ENCODE measurements around the gene PDZD2. TPM values are rescaled to one million over a fixed set of nuclear protein-coding genes. Genes with fewer than 3 reads are reported as not detected.

Gene PDZD2
- total RNA-seq, 1 donor from 2014 or later = 2.6 TPM

GRCh38 chr5:31741496-31741895 is 102.6 kb downstream of the PDZD2 start:
- H3K36me3 ChIP-seq (ENCODE audit: control insufficient read depth in 3 of 3, insufficient read depth in 3 of 3, low read length in 3 of 3) = no peaks in the 10 kb centered on the region
- peak overlapping the region in 1 of 3 donors; percentile 22 for H3K9ac ChIP-seq (ENCODE audit: low read depth in 1 of 3, low read length in 3 of 3)
- H3K27ac ChIP-seq (ENCODE audit: low read depth, low read length) = no peak overlapping the region
- H3K4me3 ChIP-seq (ENCODE audit: low read length in 3 of 3) = no peak overlapping the region
- peaks cover 0 to 9% (median 0%) of the 10 kb centered on the region in 3 donors for H3K4me1 ChIP-seq (ENCODE audit: control insufficient read depth in 3 of 3, insufficient read depth in 3 of 3, low read length in 3 of 3)
- H3K27me3 ChIP-seq (ENCODE audit: control insufficient read depth in 3 of 3, insufficient read depth in 3 of 3, low read length in 3 of 3) = no peaks in the 10 kb centered on the region
- no peaks in the 10 kb centered on the region for H3K9me3 ChIP-seq (ENCODE audit: control insufficient read depth in 3 of 3, low read length in 3 of 3)

GRCh38 chr5:31743678-31744077 is 104.7 kb downstream of the PDZD2 start:
- Histone ChIP-seq H3K36me3 (ENCODE audit: control insufficient read depth in 3 of 3, insufficient read depth in 3 of 3, low read length in 3 of 3) (no peaks in the 10 kb centered on the region), H3K4me3 (ENCODE audit: low read length in 3 of 3) (no peak overlapping the region), H3K9ac (ENCODE audit: low read depth in 1 of 3, low read length in 3 of 3) (no peak overlapping the region), H3K27me3 (ENCODE audit: control insufficient read depth in 3 of 3, insufficient read depth in 3 of 3, low read length in 3 of 3) (no peaks in the 10 kb centered on the region), H3K4me1 (ENCODE audit: control insufficient read depth in 3 of 3, insufficient read depth in 3 of 3, low read length in 3 of 3) (peaks cover 0 to 8% (median 0%) of the 10 kb centered on the region in 3 donors), H3K27ac (ENCODE audit: low read depth, low read length) (no peak overlapping the region), H3K9me3 (ENCODE audit: control insufficient read depth in 3 of 3, low read length in 3 of 3) (no peaks in the 10 kb centered on the region)

- H3K9ac ChIP-seq (ENCODE audit: low read depth in 1 of 3, low read length in 3 of 3) = no peak overlapping the region
- no peaks in the 10 kb centered on the region for H3K9me3 ChIP-seq (ENCODE audit: control insufficient read depth in 3 of 3, low read length in 3 of 3)
- H3K4me1 ChIP-seq (ENCODE audit: control insufficient read depth in 3 of 3, insufficient read depth in 3 of 3, low read length in 3 of 3) = peaks cover 0 to 6% (median 0%) of the 10 kb centered on the region in 3 donors
Measured at GRCh38 chr5:31748458-31749172, 109.7 kb downstream of the PDZD2 start.

GRCh38 chr5:31750215-31750614 is 111.3 kb downstream of the PDZD2 start:
- H3K27me3 ChIP-seq (ENCODE audit: control insufficient read depth in 3 of 3, insufficient read depth in 3 of 3, low read length in 3 of 3) = no peaks in the 10 kb centered on the region
- no peak overlapping the region for H3K4me3 ChIP-seq (ENCODE audit: low read length in 3 of 3)
- peaks cover 0 to 6% (median 0%) of the 10 kb centered on the region in 3 donors for H3K4me1 ChIP-seq (ENCODE audit: control insufficient read depth in 3 of 3, insufficient read depth in 3 of 3, low read length in 3 of 3)
- no peak overlapping the region for H3K27ac ChIP-seq (ENCODE audit: low read depth, low read length)
- H3K9me3 ChIP-seq (ENCODE audit: control insufficient read depth in 3 of 3, low read length in 3 of 3) = no peaks in the 10 kb centered on the region
- no peaks in the 10 kb centered on the region for H3K36me3 ChIP-seq (ENCODE audit: control insufficient read depth in 3 of 3, insufficient read depth in 3 of 3, low read length in 3 of 3)
- no peak overlapping the region for H3K9ac ChIP-seq (ENCODE audit: low read depth in 1 of 3, low read length in 3 of 3)

More at GRCh38 chr5:31748458-31749172, 109.7 kb downstream of the PDZD2 start:
- Histone ChIP-seq H3K27ac (ENCODE audit: low read depth, low read length) (no peak overlapping the region), H3K36me3 (ENCODE audit: control insufficient read depth in 3 of 3, insufficient read depth in 3 of 3, low read length in 3 of 3) (no peaks in the 10 kb centered on the region), H3K27me3 (ENCODE audit: control insufficient read depth in 3 of 3, insufficient read depth in 3 of 3, low read length in 3 of 3) (no peaks in the 10 kb centered on the region), H3K4me3 (ENCODE audit: low read length in 3 of 3) (no peak overlapping the region)

GRCh38 chr5:31751610-31752009 is 112.7 kb downstream of the PDZD2 start:
- Histone ChIP-seq H3K4me3 (ENCODE audit: low read length in 3 of 3) (no peak overlapping the region), H3K9me3 (ENCODE audit: control insufficient read depth in 3 of 3, low read length in 3 of 3) (no peaks in the 10 kb centered on the region), H3K27me3 (ENCODE audit: control insufficient read depth in 3 of 3, insufficient read depth in 3 of 3, low read length in 3 of 3) (no peaks in the 10 kb centered on the region), H3K4me1 (ENCODE audit: control insufficient read depth in 3 of 3, insufficient read depth in 3 of 3, low read length in 3 of 3) (peaks cover 0 to 6% (median 0%) of the 10 kb centered on the region in 3 donors), H3K27ac (ENCODE audit: low read depth, low read length) (no peak overlapping the region), H3K36me3 (ENCODE audit: control insufficient read depth in 3 of 3, insufficient read depth in 3 of 3, low read length in 3 of 3) (no peaks in the 10 kb centered on the region), H3K9ac (ENCODE audit: low read depth in 1 of 3, low read length in 3 of 3) (no peak overlapping the region)

- peaks cover 0 to 3% (median 0%) of the 10 kb centered on the region in 3 donors for H3K4me1 ChIP-seq (ENCODE audit: control insufficient read depth in 3 of 3, insufficient read depth in 3 of 3, low read length in 3 of 3)
- no peak overlapping the region for H3K27ac ChIP-seq (ENCODE audit: low read depth, low read length)
Measured at GRCh38 chr5:31753700-31754357, 114.9 kb downstream of the PDZD2 start.

GRCh38 chr5:31754358-31754704 is 115.4 kb downstream of the PDZD2 start:
- Histone ChIP-seq H3K4me1 (ENCODE audit: control insufficient read depth in 3 of 3, insufficient read depth in 3 of 3, low read length in 3 of 3) (no peaks in the 10 kb centered on the region), H3K9me3 (ENCODE audit: control insufficient read depth in 3 of 3, low read length in 3 of 3) (no peaks in the 10 kb centered on the region), H3K27ac (ENCODE audit: low read depth, low read length) (no peak overlapping the region)

More at GRCh38 chr5:31753700-31754357, 114.9 kb downstream of the PDZD2 start:
- no peak overlapping the region for H3K4me3 ChIP-seq (ENCODE audit: low read length in 3 of 3)
- no peaks in the 10 kb centered on the region for H3K9me3 ChIP-seq (ENCODE audit: control insufficient read depth in 3 of 3, low read length in 3 of 3)
- H3K36me3 ChIP-seq (ENCODE audit: control insufficient read depth in 3 of 3, insufficient read depth in 3 of 3, low read length in 3 of 3) = no peaks in the 10 kb centered on the region
- H3K27me3 ChIP-seq (ENCODE audit: control insufficient read depth in 3 of 3, insufficient read depth in 3 of 3, low read length in 3 of 3) = no peaks in the 10 kb centered on the region
- no peak overlapping the region for H3K9ac ChIP-seq (ENCODE audit: low read depth in 1 of 3, low read length in 3 of 3)

GRCh38 chr5:31754741-31755675 is 116.1 kb downstream of the PDZD2 start:
- H3K4me3 ChIP-seq (ENCODE audit: low read length in 3 of 3) = no peak overlapping the region
- H3K9ac ChIP-seq (ENCODE audit: low read depth in 1 of 3, low read length in 3 of 3) = no peak overlapping the region
- no peaks in the 10 kb centered on the region for H3K9me3 ChIP-seq (ENCODE audit: control insufficient read depth in 3 of 3, low read length in 3 of 3)
- no peaks in the 10 kb centered on the region for H3K27me3 ChIP-seq (ENCODE audit: control insufficient read depth in 3 of 3, insufficient read depth in 3 of 3, low read length in 3 of 3)
- H3K36me3 ChIP-seq (ENCODE audit: control insufficient read depth in 3 of 3, insufficient read depth in 3 of 3, low read length in 3 of 3) = no peaks in the 10 kb centered on the region
- H3K4me1 ChIP-seq (ENCODE audit: control insufficient read depth in 3 of 3, insufficient read depth in 3 of 3, low read length in 3 of 3) = no peaks in the 10 kb centered on the region
- H3K27ac ChIP-seq (ENCODE audit: low read depth, low read length) = no peak overlapping the region

More at GRCh38 chr5:31754358-31754704, 115.4 kb downstream of the PDZD2 start:
- Histone ChIP-seq H3K4me3 (ENCODE audit: low read length in 3 of 3) (no peak overlapping the region), H3K36me3 (ENCODE audit: control insufficient read depth in 3 of 3, insufficient read depth in 3 of 3, low read length in 3 of 3) (no peaks in the 10 kb centered on the region), H3K9ac (ENCODE audit: low read depth in 1 of 3, low read length in 3 of 3) (no peak overlapping the region), H3K27me3 (ENCODE audit: control insufficient read depth in 3 of 3, insufficient read depth in 3 of 3, low read length in 3 of 3) (no peaks in the 10 kb centered on the region)

- H3K27ac ChIP-seq (ENCODE audit: low read depth, low read length) = no peak overlapping the region
- no peaks in the 10 kb centered on the region for H3K36me3 ChIP-seq (ENCODE audit: control insufficient read depth in 3 of 3, insufficient read depth in 3 of 3, low read length in 3 of 3)
- H3K9me3 ChIP-seq (ENCODE audit: control insufficient read depth in 3 of 3, low read length in 3 of 3) = no peaks in the 10 kb centered on the region
- H3K4me1 ChIP-seq (ENCODE audit: control insufficient read depth in 3 of 3, insufficient read depth in 3 of 3, low read length in 3 of 3) = no peaks in the 10 kb centered on the region
- no peak overlapping the region for H3K9ac ChIP-seq (ENCODE audit: low read depth in 1 of 3, low read length in 3 of 3)
- no peak overlapping the region for H3K4me3 ChIP-seq (ENCODE audit: low read length in 3 of 3)
- no peaks in the 10 kb centered on the region for H3K27me3 ChIP-seq (ENCODE audit: control insufficient read depth in 3 of 3, insufficient read depth in 3 of 3, low read length in 3 of 3)
Measured at GRCh38 chr5:31755676-31756230, 116.8 kb downstream of the PDZD2 start.

Data from skeletal muscle tissue (tissue), 4 donors.